H1 (cell line): ENCODE measurements around the gene NCAPG2. TPM values are rescaled to one million over a fixed set of nuclear protein-coding genes. Genes with fewer than 3 reads are reported as not detected.
A peak's percentile ranks its signal among the peaks of the same experiment; 100 is the strongest.

Experiments
- CTCF ChIA-PET: fragments of 300-600 bp; sonication (Branson Sonifier 250); formaldehyde crosslinking; loops from one replicate; lab custom pipeline; 2021; ENCODE audit not compliant: partially characterized antibody; lab: Charles Lee
- POLR2A ChIA-PET: fragments of 300-600 bp; sonication (Branson Sonifier 250); formaldehyde crosslinking; loops from one replicate; lab custom pipeline; 2021; ENCODE audit warnings: inconsistent platforms; ENCODE audit not compliant: partially characterized antibody; lab: Charles Lee
- DNase-seq, 2 experiments: peaks; one replicate each; pipeline versions ENCODE4 v3.0.0 to v3.0.0-alpha.2; 2010 to 2022; ENCODE audit warnings: low spot score in 2 of 2, low read depth in 1 of 2, mixed read lengths in 1 of 2
- FAIRE-seq: peaks from 2 replicates; lab custom pipeline; 2011; peaks lifted over from hg19 to GRCh38; lab: Jason Lieb, UNC
- H2AFZ ChIP-seq: 2 replicates; pipeline ENCODE4 v1.8.1; 2012; ENCODE audit warnings: low read length, inconsistent platforms
- H2AK5ac ChIP-seq: 2 replicates; pipeline ENCODE4 v1.6.1; 2013; ENCODE audit warnings: low read depth, low read length
- H2BK120ac ChIP-seq: replicated peaks from 2 replicates; pipeline ENCODE3; 2013; ENCODE audit warnings: low read depth, low read length, inconsistent platforms
- H2BK12ac ChIP-seq: 2 replicates; pipeline ENCODE4 v1.6.1; 2013; ENCODE audit warnings: low read depth, low read length
- H2BK15ac ChIP-seq: 2 replicates; pipeline ENCODE4 v1.6.1; 2013; ENCODE audit warnings: low read length
- H2BK20ac ChIP-seq: 2 replicates; pipeline ENCODE4 v1.6.1; 2013; ENCODE audit warnings: low read length
- H2BK5ac ChIP-seq: 2 replicates; pipeline ENCODE4 v1.6.1; 2013; ENCODE audit warnings: low read depth, low read length
- H3K14ac ChIP-seq: 2 replicates; pipeline ENCODE4 v1.6.1; 2013; ENCODE audit warnings: inconsistent platforms; ENCODE audit not compliant: insufficient read length
- H3K18ac ChIP-seq: 2 replicates; pipeline ENCODE4 v1.6.1; 2013; ENCODE audit warnings: low read length; ENCODE audit errors: extremely low read depth
- H3K23ac ChIP-seq: 2 replicates; pipeline ENCODE4 v1.6.1; 2013; ENCODE audit warnings: inconsistent platforms; ENCODE audit not compliant: insufficient read length
- H3K23me2 ChIP-seq: 2 replicates; pipeline ENCODE4 v1.6.1; 2013; ENCODE audit warnings: low read depth, low read length
- H3K27ac ChIP-seq: 2 replicates; pipeline ENCODE4 v1.6.1; 2011; ENCODE audit warnings: low read depth, low read length, inconsistent platforms
- H3K27me3 ChIP-seq, 4 experiments: replicated peaks in 1 of 4; 1 replicate in 1 of 4; 2 replicates in 3 of 4; pipeline versions ENCODE4 v1.6.1 to v1.8.1; 2011 to 2013; ENCODE audit warnings: low read length in 3 of 4, mild to moderate bottlenecking in 3 of 4, inconsistent platforms in 2 of 4, mixed read lengths in 2 of 4, moderate library complexity in 1 of 4; ENCODE audit not compliant: control insufficient read depth in 3 of 4, insufficient read depth in 3 of 4; ENCODE audit errors: extremely low read depth in 1 of 4
- H3K36me3 ChIP-seq, 4 experiments: 2 replicates each; pipeline versions ENCODE4 v1.6.1 to v1.8.1; 2011 to 2013; ENCODE audit warnings: mild to moderate bottlenecking in 4 of 4, low read length in 3 of 4, moderate library complexity in 2 of 4, control low read depth in 1 of 4, inconsistent platforms in 1 of 4; ENCODE audit not compliant: insufficient read depth in 4 of 4, control insufficient read depth in 2 of 4
- H3K4ac ChIP-seq: replicated peaks from 2 replicates; pipeline ENCODE3; 2013; ENCODE audit warnings: low read length, low read depth, mixed read lengths, inconsistent platforms; ENCODE audit not compliant: insufficient read length
- H3K4me1 ChIP-seq, 4 experiments: replicated peaks in 1 of 4; 1 replicate in 1 of 4; 2 replicates in 3 of 4; pipeline versions ENCODE4 v1.6.1 to v1.8.1; 2011 to 2013; ENCODE audit warnings: low read length in 3 of 4, inconsistent platforms in 2 of 4, mixed read lengths in 1 of 4; ENCODE audit not compliant: insufficient read depth in 4 of 4, control insufficient read depth in 3 of 4
- H3K4me2 ChIP-seq, 2 experiments: 2 replicates each; pipeline versions ENCODE4 v1.6.1 to v1.8.1; 2011 to 2013; ENCODE audit warnings: low read depth in 2 of 2, low read length in 2 of 2, control low read depth in 1 of 2, inconsistent platforms in 1 of 2, mild to moderate bottlenecking in 1 of 2; ENCODE audit not compliant: insufficient read depth in 1 of 2
- H3K4me3 ChIP-seq, 4 experiments: fragments of 200-600, 300-600 bp in 1 of 4; sonication (generic), shearing (Covaris generic), sonication (Bioruptor Twin) in 1 of 4; 2 replicates each; pipeline versions ENCODE4 v1.5.1 to v1.8.1; 2011 to 2016; ENCODE audit warnings: low read length in 4 of 4, low read depth in 3 of 4, control low read depth in 2 of 4, inconsistent platforms in 2 of 4, mild to moderate bottlenecking in 2 of 4, mixed read lengths in 1 of 4, moderate library complexity in 1 of 4; ENCODE audit not compliant: insufficient read depth in 2 of 4; ENCODE audit errors: extremely low read depth in 1 of 4
- H3K56ac ChIP-seq: replicated peaks from 2 replicates; pipeline ENCODE3; 2013; ENCODE audit warnings: low read depth, mild to moderate bottlenecking, mixed read lengths, low read length, inconsistent platforms; ENCODE audit not compliant: insufficient read length
- H3K79me1 ChIP-seq: 2 replicates; pipeline ENCODE4 v1.6.1; 2013; ENCODE audit warnings: low read depth, low read length, control low read depth
- H3K79me2 ChIP-seq, 2 experiments: 2 replicates each; pipeline versions ENCODE4 v1.6.1 to v1.8.1; 2012 to 2013; ENCODE audit warnings: low read length in 2 of 2, mild to moderate bottlenecking in 2 of 2, inconsistent platforms in 1 of 2; ENCODE audit not compliant: insufficient read depth in 2 of 2, control insufficient read depth in 1 of 2
- H3K9ac ChIP-seq, 4 experiments: replicated peaks in 1 of 4; 1 replicate in 1 of 4; 2 replicates in 3 of 4; pipeline versions ENCODE4 v1.6.1 to v1.8.1; 2011 to 2013; ENCODE audit warnings: low read depth in 3 of 4, low read length in 3 of 4, control low read depth in 2 of 4, mild to moderate bottlenecking in 2 of 4, moderate library complexity in 2 of 4, inconsistent platforms in 1 of 4; ENCODE audit errors: extremely low read depth in 1 of 4
- H3K9me3 ChIP-seq, 2 experiments: 2 replicates each; pipeline versions ENCODE4 v1.6.1 to v1.8.1; 2012 to 2013; ENCODE audit warnings: mild to moderate bottlenecking in 2 of 2, moderate library complexity in 2 of 2, control low read depth in 1 of 2, inconsistent platforms in 1 of 2, low read depth in 1 of 2, low read length in 1 of 2, mixed read lengths in 1 of 2; ENCODE audit not compliant: insufficient read depth in 2 of 2
- H4K20me1 ChIP-seq, 2 experiments: replicated peaks in 1 of 2; 2 replicates each; pipeline versions ENCODE3 to v1.8.1; 2011 to 2013; ENCODE audit warnings: inconsistent platforms in 2 of 2, low read length in 2 of 2, mild to moderate bottlenecking in 1 of 2; ENCODE audit not compliant: insufficient read depth in 2 of 2, control insufficient read depth in 1 of 2
- H4K5ac ChIP-seq: 2 replicates; pipeline ENCODE4 v1.6.1; 2013; ENCODE audit warnings: low read length, low read depth, mixed read lengths, inconsistent platforms; ENCODE audit not compliant: insufficient read length
- H4K8ac ChIP-seq: 2 replicates; pipeline ENCODE4 v1.8.0; 2013; ENCODE audit warnings: mild to moderate bottlenecking, moderate library complexity, low read length, inconsistent platforms; ENCODE audit not compliant: insufficient read depth; ENCODE audit errors: extremely low read depth
- H4K91ac ChIP-seq: replicated peaks from 2 replicates; pipeline ENCODE3; 2013; ENCODE audit warnings: low read length, mixed read lengths, inconsistent platforms; ENCODE audit not compliant: insufficient read length
- EP300 ChIP-seq, 2 experiments: IDR thresholded peaks; 1 replicate in 1 of 2; 2 replicates in 1 of 2; pipeline ENCODE4 v1.6.1; 2011 to 2012; ENCODE audit warnings: low read depth in 2 of 2, low read length in 2 of 2, mild to moderate bottlenecking in 2 of 2, borderline replicate concordance in 1 of 2, inconsistent platforms in 1 of 2, moderate library complexity in 1 of 2
- JUND ChIP-seq: IDR thresholded peaks from 2 replicates; pipeline ENCODE4 v1.6.1; 2011; ENCODE audit warnings: mild to moderate bottlenecking, improper control_type of control experiment, low read length
- RBBP5 ChIP-seq: IDR thresholded peaks from 2 replicates; pipeline ENCODE4 v1.7.1; 2012; ENCODE audit warnings: low read depth, mild to moderate bottlenecking, inconsistent platforms, low read length, moderate library complexity, borderline replicate concordance
- RFX5 ChIP-seq: IDR thresholded peaks from 2 replicates; pipeline ENCODE4 v1.6.1; 2011; ENCODE audit warnings: low read depth, low read length, improper control_type of control experiment, borderline replicate concordance
- SIN3A ChIP-seq, 2 experiments: IDR thresholded peaks in 1 of 2; conservative IDR thresholded peaks in 1 of 2; 2 replicates each; pipeline ENCODE4 v1.6.1; 2011 to 2012; ENCODE audit warnings: low read length in 2 of 2, improper control_type of control experiment in 1 of 2, low read depth in 1 of 2, mild to moderate bottlenecking in 1 of 2
- SP1 ChIP-seq: IDR thresholded peaks from 2 replicates; pipeline ENCODE4 v1.6.1; 2011; ENCODE audit warnings: low read depth, low read length
- YY1 ChIP-seq: IDR thresholded peaks from 2 replicates; pipeline ENCODE4 v1.6.1; 2011; ENCODE audit warnings: low read depth, mild to moderate bottlenecking, low read length
- WGBS, 2 experiments: shearing (Covaris generic) in 1 of 2; methylation state at CpG; one replicate each; pipeline versions ENCODE4 v1.1.6 to v1.1.7; 2013 to 2015; ENCODE audit warnings: low lambda C conversion rate in 2 of 2, mixed read lengths in 2 of 2, inconsistent platforms in 1 of 2, low coverage in 1 of 2, missing lambda C conversion rate in 1 of 2; ENCODE audit not compliant: insufficient replicate concordance in 2 of 2, insufficient coverage in 1 of 2, insufficient read length in 1 of 2; ENCODE audit errors: extremely low coverage in 1 of 2, missing lambda C conversion rate in 1 of 2; 5-methylcytosine and 5-hydroxymethylcytosine counted together
- long read RNA-seq, 2 experiments: library from RNA in 1 of 2; library from capped mRNA in 1 of 2; stranded (forward); transcript quantifications; one replicate each; pipeline ENCODE4 v2.0.0, GENCODE V29; 2021; ENCODE audit warnings: inconsistent platforms in 1 of 2
- polyA minus RNA-seq, 3 experiments: library from RNA; depleted of rRNA, polyadenylated mRNA; stranded (reverse); fragments of >200 nt; gene quantifications; 1 replicate in 2 of 3; 2 replicates in 1 of 3; pipeline ENCODE4 v1.2.3, GENCODE V29; 2011
- polyA plus RNA-seq, 7 experiments: library from polyadenylated mRNA; depleted of rRNA in 3 of 7; stranded (reverse) in 5 of 7; unstranded in 2 of 7; fragments of >200 nt in 5 of 7; fragments of 200-250 nt in 2 of 7; gene quantifications; 1 replicate in 5 of 7; 2 replicates in 1 of 7; 4 replicates in 1 of 7; pipeline versions ENCODE4 v1.2.1 to v1.2.3, GENCODE V29; 2011 to 2013; ENCODE audit warnings: missing spikeins in 2 of 7, mixed read lengths in 2 of 7
- total RNA-seq: library from RNA; stranded (reverse); fragmentation: NEBNext Ultra II Directional; extraction: Animal tissue kit (Norgen Biotek cat#: 25700); gene quantifications from 2 replicates; pipeline ENCODE4 v1.2.1, GENCODE V29; 2021

NCAPG2 gene
- total RNA-seq, result 119 and 125 TPM in 2 replicates
- 49.9 and 50.1 TPM in 2 replicates for polyA plus RNA-seq (2011; rRNA removed)
- polyA plus RNA-seq (2011; cell fraction: cytosol; rRNA removed), result 83.7 TPM
- polyA plus RNA-seq (2011; cell fraction: nucleus; rRNA removed), result 66.1 TPM
- polyA plus RNA-seq (2012, experiment 1 of 2), result 106 to 137 TPM (median 113 TPM) in 4 replicates
- 7.3 TPM for polyA plus RNA-seq (2012, experiment 2 of 2)
- 36.6 TPM for polyA plus RNA-seq (2013, experiment 1 of 2)
- polyA plus RNA-seq (2013, experiment 2 of 2), result 39.2 TPM
- 167 and 172 TPM in 2 replicates for polyA minus RNA-seq (2011; rRNA and poly(A)+ RNA removed)
- 79.4 TPM for polyA minus RNA-seq (2011; cell fraction: cytosol; rRNA and poly(A)+ RNA removed)
- 106 TPM for polyA minus RNA-seq (2011; cell fraction: nucleus; rRNA and poly(A)+ RNA removed)
- long read RNA-seq, experiment 1, transcript NCAPG2-201 (28 exons, 3,930 nt), result major isoform, 6 of 71 reads
- long read RNA-seq, experiment 1, partial matches to known transcripts, result 48 of 71 reads
- long read RNA-seq, experiment 1, other reads (novel, unspliced or antisense), result 17 of 71 reads
- long read RNA-seq, experiment 2, transcript NCAPG2-201 (28 exons, 3,930 nt), result major isoform, 9 of 53 reads
- long read RNA-seq, experiment 2, partial matches to known transcripts, result 24 of 53 reads
- long read RNA-seq, experiment 2, other reads (novel, unspliced or antisense), result 19 of 53 reads

GRCh38 chr7:158704524-158705233 lies at the start of gene NCAPG2:
TSS of gene NCAPG2 (minus strand) at chr7:158704804. CDS start at chr7:158701899, 2,905 bp downstream.
- no peak for FAIRE-seq
- peak within 1 kb of the TSS; percentile 96; the same call in 1 of the 2 replicates for H4K8ac ChIP-seq
- CTCF ChIA-PET, result interaction anchor here (1.0 to 4.3 kb wide), 5 partner anchors 28 to 273 kb away, joined by 3 to 37 read pairs (median 3); no protein-coding TSS in a partner anchor
- peak within 1 kb of the TSS; percentile 70 to 96 (median 84) for H3K4me3 ChIP-seq
- POLR2A ChIA-PET, result interaction anchor here (0.6 to 2.0 kb wide), 6 partner anchors 10 to 35 kb away, joined by 3 to 8 read pairs (median 4); no protein-coding TSS in a partner anchor
- H2BK120ac ChIP-seq, result no peak within 1 kb of the TSS
- H3K23me2 ChIP-seq, result peaks cover 6% of the 10 kb centered on the region; the same call in 1 of the 2 replicates
- peak within 1 kb of the TSS; percentile 87 for H2BK5ac ChIP-seq
- H4K20me1 ChIP-seq, result peaks cover 0 to 4% of the 10 kb centered on the region in 2 experiments
- H4K5ac ChIP-seq, result peak within 1 kb of the TSS; percentile 91
- peak within 1 kb of the TSS; percentile 83 to 99 for H3K4me2 ChIP-seq
- peaks cover 3 to 20% (median 13%) of the 10 kb centered on the region in 4 experiments; a peak in 5 of 8 replicates for H3K36me3 ChIP-seq
- DNase-seq, result peak; percentile 90 to 98
- H3K4me1 ChIP-seq, result peaks cover 6 to 20% (median 12%) of the 10 kb centered on the region in 4 experiments; a peak in 6 of 7 replicates
- no peak within 1 kb of the TSS for H2BK15ac ChIP-seq
- H3K27me3 ChIP-seq, result no peaks in the 10 kb centered on the region
- H3K9ac ChIP-seq, result peak within 1 kb of the TSS; percentile 94 to 97 (median 96)
- peak within 1 kb of the TSS; percentile 22 for H3K4ac ChIP-seq
- no peak within 1 kb of the TSS for H2AFZ ChIP-seq
- peak within 1 kb of the TSS; percentile 91 for H3K27ac ChIP-seq
- H3K79me2 ChIP-seq, result peaks cover 9 to 47% of the 10 kb centered on the region in 2 experiments
- H3K9me3 ChIP-seq, result no peaks in the 10 kb centered on the region
- no peak within 1 kb of the TSS for H2BK12ac ChIP-seq
- peak within 1 kb of the TSS; percentile 90 for H3K56ac ChIP-seq
- H4K91ac ChIP-seq, result peak within 1 kb of the TSS; percentile 75
- H2BK20ac ChIP-seq, result no peak within 1 kb of the TSS
- H2AK5ac ChIP-seq, result no peak within 1 kb of the TSS
- peak within 1 kb of the TSS; percentile 93 for H3K18ac ChIP-seq
- 1% methylated on average over 42 of the region's 78 CpGs; no CpG with 5 or more reads in 1 of the 2 experiments for WGBS, 2 experiments
- H3K79me1 ChIP-seq, result no peaks in the 10 kb centered on the region; the same call in 1 of the 2 replicates
- H3K14ac ChIP-seq, result no peak within 1 kb of the TSS
- H3K23ac ChIP-seq, result no peak within 1 kb of the TSS
- TF ChIP-seq JUND (no peak), EP300 (IDR thresholded peaks at IDR 0.05; ENCODE audit: borderline replicate concordance in 1 of 2, low read depth in 2 of 2, low read length in 2 of 2) (0 out of 3 replicates have a peak, but pooled peaks of 1 of the 2 experiments have one; percentile 25), RBBP5 (peak; percentile 45; the same call in 1 of the 2 replicates), YY1 (0 out of 2 replicates have a peak, but pooled peaks have one; percentile 28), SP1 (no peak), RFX5 (no peak), SIN3A (conservative IDR thresholded peaks at IDR 0.05 in 1 of 2, IDR thresholded peaks at IDR 0.05 in 1 of 2; ENCODE audit: low read depth in 1 of 2, low read length in 2 of 2) (no peak; a peak in 1 of 4 replicates)
